ENCODE data around the gene AVPR1B.

AVPR1B gene, protein sequence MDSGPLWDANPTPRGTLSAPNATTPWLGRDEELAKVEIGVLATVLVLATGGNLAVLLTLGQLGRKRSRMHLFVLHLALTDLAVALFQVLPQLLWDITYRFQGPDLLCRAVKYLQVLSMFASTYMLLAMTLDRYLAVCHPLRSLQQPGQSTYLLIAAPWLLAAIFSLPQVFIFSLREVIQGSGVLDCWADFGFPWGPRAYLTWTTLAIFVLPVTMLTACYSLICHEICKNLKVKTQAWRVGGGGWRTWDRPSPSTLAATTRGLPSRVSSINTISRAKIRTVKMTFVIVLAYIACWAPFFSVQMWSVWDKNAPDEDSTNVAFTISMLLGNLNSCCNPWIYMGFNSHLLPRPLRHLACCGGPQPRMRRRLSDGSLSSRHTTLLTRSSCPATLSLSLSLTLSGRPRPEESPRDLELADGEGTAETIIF

DNA sequence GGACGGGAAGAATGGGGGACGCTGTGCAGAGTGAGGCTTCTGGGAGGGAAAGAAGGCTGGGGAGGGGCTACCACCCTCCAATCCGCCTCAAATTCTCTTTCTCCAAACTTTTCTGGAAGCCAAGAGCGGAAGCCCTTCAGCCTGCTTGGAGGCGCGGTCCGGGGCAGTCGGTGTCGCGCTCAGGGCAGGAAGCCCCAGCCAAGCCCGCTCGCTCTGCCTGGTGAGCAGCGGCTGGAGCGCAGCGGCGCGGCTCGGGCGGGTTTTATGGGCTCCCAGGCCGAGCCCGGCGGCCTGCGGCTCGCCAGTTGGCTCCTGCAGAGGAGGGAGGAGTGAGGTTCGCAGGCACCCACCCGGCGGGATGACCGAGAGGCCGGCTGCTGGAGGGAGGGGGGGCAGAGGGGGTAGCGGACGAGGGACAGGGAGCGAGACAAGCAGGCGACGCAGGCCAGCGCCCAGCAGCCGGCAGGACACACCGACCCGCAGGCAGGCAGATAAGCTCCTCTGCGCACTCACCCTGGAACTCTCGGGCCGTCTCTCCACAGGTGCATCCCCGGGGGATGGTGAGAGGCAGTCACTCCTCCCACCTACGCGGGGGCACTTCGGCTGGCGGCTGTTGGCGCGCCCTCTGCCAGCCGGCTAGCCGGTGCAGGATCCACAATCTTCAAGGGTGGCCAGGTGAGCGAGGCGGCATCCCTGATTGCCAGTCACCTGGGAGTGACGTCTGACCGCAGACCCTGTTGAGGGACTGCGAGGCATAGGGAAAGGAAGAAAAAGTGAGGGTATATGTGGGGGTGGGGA lies at the start of gene AVPR1B:
Gene AVPR1B (minus strand): TSS at position 238 of the 798 bp plus-strand sequence. CDS start 498 bp downstream, outside the sequence.
- FAIRE-seq, result no peak

DNA sequence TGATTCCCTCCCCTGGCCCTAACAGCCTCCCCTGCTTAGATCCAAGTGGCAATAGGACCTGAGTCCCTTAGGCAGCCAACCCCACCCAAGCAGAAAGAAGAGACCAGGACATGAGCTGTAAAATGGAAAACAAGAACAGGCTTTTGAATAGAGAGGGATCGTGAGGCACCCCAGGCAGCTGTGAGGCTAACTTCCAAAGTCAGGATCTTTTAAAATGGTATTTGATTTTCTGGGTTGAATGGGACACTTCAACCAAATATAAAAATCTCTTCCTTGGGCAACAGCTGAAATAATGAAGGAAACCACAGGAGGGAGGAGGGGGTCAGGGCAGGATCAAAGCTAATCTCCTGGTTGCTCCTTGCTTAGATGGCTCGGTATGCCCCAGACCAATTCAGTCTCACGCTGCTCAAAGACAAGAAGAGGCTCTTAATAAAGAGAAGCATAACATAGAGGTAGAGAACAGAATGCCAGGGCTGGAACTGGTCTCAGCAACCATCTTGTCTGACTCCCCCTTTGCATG lies 28.6 kb upstream of the AVPR1B start:
- FAIRE-seq, result no peak

DNA sequence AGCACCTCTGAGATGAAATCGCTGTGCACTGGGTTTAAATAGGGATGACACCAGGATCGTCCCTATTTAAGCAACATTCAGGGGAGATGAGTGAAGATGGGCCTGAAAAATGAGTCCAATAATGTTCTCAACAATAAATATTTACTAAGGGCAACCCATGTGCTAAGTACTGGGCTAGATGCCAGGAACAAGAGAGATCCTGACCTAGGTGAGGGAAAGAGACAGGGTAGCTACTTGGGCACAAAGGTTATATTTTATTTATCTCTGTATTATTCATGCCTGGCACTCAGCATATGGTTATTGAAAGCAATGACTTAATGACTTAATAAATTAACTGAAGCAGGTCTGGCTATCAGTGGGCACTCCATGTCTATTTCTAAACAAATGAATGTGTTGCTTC lies 27.4 kb upstream of the AVPR1B start:
- no peak for FAIRE-seq

DNA sequence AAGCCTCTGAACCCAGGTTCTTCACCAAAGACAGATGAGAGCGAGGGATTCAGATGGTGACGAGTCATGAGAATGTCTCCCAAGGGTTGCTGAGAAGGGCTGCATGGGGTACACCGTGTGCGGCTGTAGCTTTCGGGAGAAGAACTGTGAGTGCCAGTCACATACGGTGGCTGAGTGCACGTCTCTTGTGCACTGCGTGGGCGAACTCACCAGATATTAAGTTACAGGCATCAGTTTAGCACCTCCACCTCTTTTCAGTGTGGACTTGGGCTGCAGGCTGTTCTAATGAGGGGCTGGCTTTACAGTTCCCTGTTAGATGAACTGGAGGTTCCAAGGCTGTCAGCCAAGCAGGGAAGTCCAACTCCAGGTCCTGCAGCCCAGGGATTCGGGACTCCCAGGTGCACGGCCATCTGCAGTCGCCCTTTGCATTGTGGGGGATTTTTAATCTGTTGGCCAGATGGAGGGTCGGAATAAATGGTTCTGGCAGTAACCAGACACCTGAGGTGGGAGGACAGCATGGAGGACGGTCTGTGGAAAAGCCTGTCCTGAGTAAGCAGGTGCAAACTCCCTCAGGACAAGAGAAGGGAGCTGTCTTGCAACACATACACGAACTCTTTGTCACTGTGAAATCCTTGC lies 26.5 kb upstream of the AVPR1B start:
- no peak for FAIRE-seq

DNA sequence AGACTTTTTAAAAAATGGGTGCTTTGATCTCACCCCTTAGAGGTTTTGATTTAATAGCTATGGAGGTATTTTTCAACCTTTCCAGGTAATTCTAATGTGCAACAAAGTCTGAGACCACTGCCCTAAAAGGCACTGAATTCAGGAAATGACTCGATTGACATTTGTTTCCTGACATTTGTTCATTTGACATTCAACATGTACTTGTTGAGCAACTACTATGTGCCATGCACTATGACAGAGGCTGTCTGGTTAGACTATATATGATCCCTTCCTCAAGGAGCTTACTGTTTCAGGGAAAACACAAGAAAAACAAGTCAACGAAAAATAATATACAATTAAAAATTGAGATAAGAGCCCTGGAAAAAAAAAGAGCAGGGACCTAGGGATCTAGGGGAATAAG lies 25.6 kb upstream of the AVPR1B start:
- FAIRE-seq, result no peak

DNA sequence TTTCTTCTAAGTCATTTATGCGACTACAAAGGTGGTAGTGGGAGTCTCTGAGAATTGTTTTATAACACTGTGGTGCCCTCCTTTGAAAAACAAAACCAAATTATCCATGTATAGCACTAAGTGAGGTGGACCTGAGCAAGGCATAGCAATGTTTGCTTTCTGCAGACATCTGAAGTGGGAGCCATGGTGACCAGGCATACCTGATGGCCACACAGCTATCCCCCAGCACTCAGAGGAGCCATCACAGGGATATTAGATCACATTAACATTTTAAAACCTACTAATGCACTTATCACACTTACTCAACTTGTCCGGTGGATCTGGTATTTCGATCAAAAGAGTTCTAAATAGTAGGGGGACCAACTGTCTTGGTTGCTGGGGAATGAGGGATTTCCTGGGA lies 24.8 kb upstream of the AVPR1B start:
- no peak for FAIRE-seq

DNA sequence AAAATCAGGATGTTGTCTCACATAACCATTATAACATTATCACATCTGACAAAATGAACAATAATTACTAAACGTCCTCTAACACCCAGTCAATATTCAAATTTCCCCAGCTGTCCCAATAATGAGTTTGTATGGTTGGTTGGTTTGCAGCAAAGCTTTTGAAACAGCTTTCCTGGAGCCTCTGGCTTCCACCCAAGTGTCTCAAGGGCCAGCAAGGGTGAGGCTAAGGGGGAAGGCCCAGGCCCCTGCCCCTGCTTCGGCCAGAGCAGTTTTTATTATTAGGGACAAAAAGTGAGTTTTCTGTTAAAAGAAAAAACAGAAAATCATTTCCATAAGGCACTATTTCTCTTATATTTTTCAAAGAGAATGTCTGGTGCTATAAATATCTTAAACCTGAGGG lies 19.1 kb upstream of the AVPR1B start:
- FAIRE-seq, result no peak

DNA sequence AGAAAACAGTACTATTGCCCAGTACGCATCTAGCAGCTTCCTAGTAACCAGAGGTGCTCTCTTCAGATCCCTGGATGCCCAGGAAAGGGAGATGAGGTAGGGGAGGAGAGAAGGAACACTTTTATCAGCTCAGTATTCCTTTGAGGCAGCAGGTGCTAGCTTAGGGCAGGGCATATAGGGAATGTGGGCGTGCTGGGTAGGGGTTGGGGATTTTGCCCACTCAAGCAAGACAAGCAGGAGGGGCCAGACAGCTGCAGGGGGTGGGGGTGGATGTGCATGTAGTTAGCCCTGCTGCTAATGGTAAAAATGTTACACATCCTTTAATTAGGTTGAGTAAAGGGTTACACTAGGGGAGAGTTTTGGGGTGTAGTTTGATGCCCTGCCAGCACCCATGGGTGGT lies 18.1 kb upstream of the AVPR1B start:
- FAIRE-seq, result no peak

DNA sequence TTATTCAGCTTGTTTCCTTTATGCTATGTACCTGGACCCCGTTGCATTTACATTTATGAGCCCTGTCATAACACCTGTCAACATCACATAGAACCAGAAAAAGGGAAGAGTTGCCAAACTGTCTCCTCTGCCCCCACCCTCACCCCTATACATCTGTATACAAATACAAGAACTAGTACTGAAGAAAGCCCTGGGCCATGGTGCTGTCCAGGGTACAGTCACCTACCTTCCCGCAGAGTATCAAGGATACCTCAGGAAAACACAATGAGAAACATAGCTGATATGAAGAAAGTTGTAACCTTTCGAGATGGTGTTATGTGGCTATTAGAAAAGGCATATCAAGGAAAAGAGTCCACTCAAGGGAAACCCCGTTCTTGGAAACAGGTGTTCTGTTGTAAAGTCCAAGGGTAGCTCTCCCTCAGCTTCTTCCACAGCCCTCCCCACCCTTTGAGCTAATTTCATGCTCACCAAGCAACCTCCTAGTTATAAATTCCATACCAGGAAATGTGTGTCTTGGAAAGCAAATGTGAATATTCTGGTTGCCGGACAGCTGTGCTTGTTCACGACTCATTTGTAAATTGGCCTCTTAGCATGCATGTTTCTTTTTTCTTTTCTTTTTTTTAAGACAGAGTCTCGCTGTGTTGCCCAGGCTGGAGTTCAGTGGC lies 16.7 kb upstream of the AVPR1B start:
- FAIRE-seq, result no peak

DNA sequence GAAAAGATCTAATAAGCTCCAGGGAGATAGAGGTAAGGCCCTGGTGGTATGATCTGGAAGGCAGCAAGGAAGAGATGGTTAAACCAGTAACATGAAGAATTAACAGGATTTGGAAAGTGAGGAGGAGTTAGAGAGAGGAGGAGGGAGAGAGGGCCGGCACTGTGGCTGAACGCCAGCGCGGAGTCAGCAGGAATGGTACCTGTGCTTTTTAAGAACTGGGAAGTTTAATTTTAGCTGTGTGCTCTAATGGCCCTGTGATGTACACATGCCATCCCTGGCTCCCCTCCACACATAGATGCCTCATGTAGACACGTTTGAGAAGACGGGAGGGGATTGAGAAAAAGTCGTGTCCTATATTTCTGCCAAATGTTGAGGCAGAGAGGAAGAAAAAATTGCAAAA lies 13.8 kb upstream of the AVPR1B start:
- no peak for FAIRE-seq

DNA sequence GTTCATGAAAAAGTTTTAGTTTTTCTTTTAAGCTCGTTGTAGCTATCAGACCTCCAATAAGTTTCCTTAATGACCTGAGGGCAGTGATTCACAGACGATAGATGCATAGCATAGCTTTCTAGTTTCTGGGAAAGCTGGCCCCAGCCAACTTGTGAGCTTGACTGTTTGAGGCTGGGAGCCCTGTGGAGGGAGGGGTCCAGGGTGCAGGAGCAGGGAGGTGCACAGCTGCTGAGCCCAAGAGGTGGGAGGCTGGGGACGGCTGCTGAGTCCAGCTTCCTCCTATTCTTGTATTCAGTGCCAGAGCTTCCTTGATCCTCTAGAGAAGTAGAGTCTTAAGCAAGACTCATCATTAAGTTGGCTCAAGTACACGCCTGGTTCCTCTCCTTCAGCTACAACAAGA lies 11.0 kb upstream of the AVPR1B start:
- FAIRE-seq, result no peak

DNA sequence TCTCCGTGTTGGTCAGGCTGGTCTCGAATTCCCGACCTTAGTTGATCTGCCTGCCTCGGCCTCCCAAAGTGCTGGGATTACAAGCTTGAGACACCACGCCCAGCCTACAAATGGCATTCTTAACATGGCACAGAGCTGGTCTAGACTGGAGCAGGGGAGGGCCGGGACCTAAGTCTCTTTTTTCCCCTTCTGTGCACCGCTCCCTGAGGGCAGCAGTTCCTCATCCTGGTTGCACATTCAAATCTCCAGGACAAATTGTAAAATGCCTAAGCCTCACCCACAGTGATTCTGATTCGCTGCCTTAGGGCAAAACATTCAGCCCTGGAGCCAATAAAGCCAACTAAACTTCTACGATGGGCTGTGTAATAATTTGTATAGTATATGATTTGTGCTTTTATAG lies 10.1 kb upstream of the AVPR1B start:
- no peak for FAIRE-seq

DNA sequence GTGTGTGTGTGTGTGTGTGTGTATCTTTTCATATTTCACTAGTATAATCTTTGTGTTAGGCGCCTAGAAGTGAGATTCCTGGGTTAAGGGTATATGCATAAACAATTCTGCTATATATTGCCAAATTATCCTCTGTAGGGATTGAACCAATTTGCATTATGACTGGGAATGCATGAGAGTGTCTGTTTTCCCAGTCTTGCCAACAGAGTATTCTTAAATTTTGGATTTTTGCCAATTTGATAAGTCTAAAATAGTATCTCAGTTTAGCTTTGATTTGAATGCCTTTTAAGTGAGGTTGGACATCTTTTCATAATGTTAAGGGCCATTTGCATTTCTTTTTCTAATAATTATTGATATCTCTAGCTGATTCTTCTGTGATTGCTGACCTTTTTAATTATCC lies 8.2 kb upstream of the AVPR1B start:
- FAIRE-seq, result no peak

DNA sequence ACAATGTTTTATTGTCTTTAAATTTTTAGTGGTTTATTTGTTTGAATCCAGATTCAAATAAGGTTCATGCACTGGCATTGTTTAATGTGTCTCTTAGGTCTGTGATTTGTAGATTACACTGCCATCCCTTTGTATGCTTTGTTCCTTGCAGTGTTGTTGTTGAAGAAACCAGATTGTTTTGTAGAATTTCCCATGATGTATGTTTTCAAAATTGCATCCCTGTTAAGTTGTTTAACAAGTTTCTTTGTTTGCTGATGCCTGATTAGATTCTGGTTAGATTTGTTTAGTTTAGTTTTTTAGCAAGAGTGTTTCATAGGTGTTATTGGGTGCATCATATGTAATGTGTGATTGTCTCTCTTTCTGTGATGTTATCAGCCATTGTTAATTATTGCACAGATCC lies 5.5 kb upstream of the AVPR1B start:
- no peak for FAIRE-seq

DNA sequence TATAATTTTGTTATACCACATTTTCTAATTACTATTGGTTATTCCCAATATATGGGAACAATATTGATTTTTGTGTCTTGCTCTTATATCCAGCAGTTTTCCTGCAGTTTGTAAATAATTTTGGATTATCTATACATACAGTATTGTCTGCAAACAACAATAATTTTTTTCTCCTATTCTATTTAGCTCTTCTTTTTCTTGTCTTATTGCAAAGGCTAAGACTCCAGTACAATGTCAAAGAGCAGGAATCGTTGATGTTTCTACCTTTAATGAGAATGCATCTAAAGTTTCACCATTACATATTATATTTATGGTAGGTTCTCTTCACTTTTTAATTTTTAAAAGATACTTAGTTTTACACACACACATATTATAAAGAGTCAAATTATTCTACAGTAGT lies 4.1 kb upstream of the AVPR1B start:
- no peak for FAIRE-seq

DNA sequence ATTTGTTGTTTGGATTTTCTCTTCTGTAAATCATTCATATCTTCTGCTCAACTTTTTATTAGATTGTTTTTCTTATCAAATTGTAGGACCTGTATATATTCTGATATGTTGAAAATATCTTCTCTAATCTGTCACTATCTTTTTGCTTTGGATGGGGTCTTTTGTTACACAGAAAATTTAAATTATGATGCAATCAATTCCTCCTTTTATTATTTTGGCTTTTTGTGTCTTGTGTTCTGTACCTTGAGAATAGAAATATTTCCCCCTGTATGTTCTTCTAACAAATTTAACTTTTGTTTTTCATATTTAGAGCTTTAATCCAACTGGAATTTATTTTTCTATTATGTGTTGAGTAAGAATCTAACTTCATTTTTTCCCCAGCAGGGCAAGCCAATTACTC lies 3.2 kb upstream of the AVPR1B start:
- FAIRE-seq, result no peak

DNA sequence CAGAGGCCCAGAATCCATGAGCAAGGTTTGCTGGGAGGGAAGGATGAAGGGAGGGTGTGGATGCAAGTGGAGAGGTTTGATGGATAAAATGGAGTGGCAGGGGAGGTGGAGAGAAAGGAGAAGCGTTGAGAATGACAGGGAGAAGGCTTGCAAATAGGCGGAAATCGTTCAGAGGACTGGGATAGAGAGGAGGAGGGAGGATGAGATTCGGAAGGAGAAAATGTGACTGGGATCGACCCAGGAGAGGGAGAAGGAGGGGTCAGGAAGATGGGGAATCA lies 376 bp downstream of the AVPR1B start:
- FAIRE-seq, result no peak

DNA sequence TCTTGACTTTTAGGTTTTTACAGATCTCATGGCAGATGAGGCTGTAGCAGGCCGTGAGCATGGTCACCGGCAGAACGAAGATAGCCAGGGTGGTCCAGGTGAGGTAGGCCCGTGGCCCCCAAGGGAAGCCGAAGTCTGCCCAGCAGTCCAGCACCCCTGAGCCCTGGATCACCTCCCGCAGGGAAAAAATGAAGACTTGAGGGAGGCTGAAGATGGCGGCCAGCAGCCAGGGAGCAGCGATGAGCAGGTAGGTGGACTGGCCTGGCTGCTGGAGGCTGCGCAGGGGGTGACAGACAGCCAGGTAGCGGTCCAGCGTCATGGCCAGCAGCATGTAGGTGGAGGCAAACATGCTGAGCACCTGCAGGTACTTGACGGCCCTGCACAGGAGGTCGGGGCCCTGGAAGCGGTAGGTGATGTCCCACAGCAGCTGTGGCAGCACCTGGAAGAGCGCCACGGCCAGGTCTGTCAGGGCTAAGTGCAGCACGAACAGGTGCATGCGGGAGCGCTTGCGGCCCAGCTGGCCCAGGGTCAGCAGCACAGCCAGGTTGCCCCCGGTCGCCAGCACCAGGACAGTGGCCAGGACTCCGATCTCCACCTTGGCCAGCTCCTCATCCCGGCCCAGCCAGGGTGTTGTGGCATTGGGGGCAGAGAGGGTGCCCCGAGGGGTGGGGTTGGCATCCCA lies 856 bp downstream of the AVPR1B start:
- FAIRE-seq, result no peak

DNA sequence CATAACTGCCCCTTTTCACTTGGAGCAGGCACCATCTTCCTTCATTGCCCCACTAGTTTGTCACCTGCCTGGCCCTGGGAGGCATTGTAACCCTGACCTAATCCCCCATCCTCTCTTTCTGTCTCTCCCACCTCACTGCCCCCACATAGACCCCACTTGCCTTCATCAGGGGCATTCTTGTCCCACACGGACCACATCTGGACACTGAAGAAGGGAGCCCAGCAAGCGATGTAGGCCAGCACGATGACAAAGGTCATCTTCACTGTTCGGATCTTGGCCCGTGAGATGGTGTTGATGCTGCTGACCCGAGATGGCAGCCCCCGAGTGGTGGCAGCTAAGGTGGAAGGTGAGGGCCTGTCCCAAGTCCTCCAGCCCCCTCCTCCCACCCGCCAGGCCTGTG lies 1.4 kb downstream of the AVPR1B start:
- FAIRE-seq, result no peak

DNA sequence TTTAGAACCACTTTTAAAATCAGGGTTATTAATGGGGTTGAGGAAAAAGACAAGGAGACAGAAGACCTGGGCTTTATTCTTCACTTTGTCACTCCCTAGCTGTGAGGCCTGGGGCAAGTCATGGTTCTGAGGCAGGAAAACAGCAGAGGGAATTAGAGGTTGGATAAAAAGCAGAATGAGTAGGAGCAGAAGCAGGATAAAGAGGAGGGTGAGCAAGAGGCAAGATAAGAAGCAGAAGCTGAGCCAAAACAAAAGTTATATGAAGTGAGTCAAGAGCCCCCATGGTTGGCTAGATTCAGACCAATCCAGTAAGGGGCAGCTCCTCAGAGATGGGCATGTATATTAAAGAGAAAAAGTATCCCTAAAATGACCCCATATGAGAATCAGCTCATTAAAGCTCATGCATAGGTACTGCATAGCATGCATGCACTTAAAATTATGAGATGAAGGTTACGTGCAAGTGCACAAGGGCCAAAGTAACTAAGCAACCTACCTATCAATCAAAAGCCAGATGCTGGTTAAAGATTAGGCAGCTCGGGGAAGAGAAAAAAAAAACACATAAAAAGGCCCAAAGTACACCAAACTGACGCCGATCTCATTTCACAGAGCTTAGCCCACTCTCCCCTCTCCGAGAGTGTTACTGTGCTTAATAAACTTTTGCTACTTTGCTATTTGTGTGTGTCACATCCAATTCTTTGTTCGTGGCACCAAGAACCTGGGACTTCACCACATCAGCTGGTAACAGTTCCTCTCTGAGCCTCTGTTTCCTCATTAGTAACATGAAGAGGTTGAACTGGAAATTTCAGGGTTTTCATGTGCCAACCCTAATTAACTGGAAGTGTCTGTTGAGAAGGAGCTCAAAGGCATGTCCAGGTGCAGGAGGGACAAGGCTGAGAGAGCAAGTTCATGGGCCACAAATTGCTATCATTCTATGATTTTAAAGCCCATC lies 2.2 kb downstream of the AVPR1B start:
- FAIRE-seq, result no peak

DNA sequence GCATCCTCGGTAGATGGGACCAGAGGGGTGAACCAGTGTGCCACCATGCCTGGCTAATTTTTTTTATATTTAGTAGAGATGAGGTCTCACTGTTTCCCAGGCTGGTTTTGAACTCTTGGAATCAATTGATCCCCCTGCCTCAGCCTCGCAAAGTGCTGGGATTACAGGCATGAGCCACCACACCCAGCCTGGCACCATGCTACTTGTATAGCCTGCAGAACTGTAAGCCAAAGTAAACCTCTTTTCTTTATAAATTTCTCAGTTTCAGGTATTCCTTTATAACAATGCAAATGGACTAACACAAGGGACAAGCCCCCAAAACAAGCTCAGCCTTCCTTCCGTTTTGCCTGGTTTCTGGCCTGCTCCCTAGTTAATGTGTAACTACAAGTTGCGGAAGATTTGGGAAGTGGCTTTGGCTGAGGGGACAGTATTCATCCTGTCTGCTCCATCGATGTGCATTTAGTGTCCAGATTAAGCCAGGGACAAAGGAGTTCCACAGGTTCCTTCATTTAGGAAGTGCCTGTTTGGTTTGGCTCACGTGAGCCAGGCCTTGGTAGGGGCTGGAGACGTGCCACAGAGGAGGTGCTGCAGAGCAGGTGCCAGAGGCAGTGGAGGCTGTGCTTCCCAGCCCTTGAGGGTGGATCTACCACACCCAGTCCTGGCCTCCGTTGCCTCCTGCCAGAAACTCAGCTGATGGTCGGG lies 4.4 kb downstream of the AVPR1B start:
- FAIRE-seq, result no peak
